PFSK-1 (cell line): ENCODE results near the gene KRT12.

Source experiments
- REST ChIP-seq, 2 experiments: IDR thresholded peaks; 2 replicates each; pipeline versions ENCODE4 v1.6.1 to v1.8.0; 2011 to 2012; ENCODE audit warnings: low read depth in 2 of 2, low read length in 2 of 2, control low read depth in 1 of 2, inconsistent platforms in 1 of 2, mild to moderate bottlenecking in 1 of 2, moderate library complexity in 1 of 2; ENCODE audit not compliant: insufficient read depth in 1 of 2
- TAF1 ChIP-seq: IDR thresholded peaks from 2 replicates; pipeline ENCODE4 v1.6.1; 2012; ENCODE audit warnings: low read length, control low read depth, borderline replicate concordance; ENCODE audit not compliant: insufficient read depth

- TF ChIP-seq REST (IDR thresholded peaks at IDR 0.05; ENCODE audit: insufficient read depth in 1 of 2, low read depth in 2 of 2, low read length in 2 of 2): no peak
- TF ChIP-seq TAF1: no peak
Observed at GRCh38 chr17:40914075-40914855, 47.2 kb upstream of the KRT12 start.
